Skeletal muscle satellite cell (primary cell): ENCODE measurements around the gene PTPRT.

Experiments used
- H3K27me3 ChIP-seq: 2 replicates; pipeline ENCODE4 v1.7.0; 2013; ENCODE audit warnings: low read length; ENCODE audit not compliant: control insufficient read depth, insufficient read depth
- H3K36me3 ChIP-seq: 2 replicates; pipeline ENCODE4 v1.7.0; 2013; ENCODE audit warnings: mild to moderate bottlenecking, control low read depth, low read length; ENCODE audit not compliant: insufficient read depth
- H3K4me1 ChIP-seq: 2 replicates; pipeline ENCODE4 v1.7.0; 2013; ENCODE audit warnings: low read length; ENCODE audit not compliant: control insufficient read depth, insufficient read depth
- H3K4me2 ChIP-seq: 2 replicates; pipeline ENCODE4 v1.7.0; 2013; ENCODE audit warnings: mild to moderate bottlenecking, low read length
- H3K4me3 ChIP-seq: 2 replicates; pipeline ENCODE4 v1.7.0; 2013; ENCODE audit warnings: low read length
- H3K9ac ChIP-seq: 2 replicates; pipeline ENCODE4 v1.7.0; 2013; ENCODE audit warnings: mild to moderate bottlenecking, low read depth, low read length, moderate library complexity
- H3K9me3 ChIP-seq: replicated peaks from 2 replicates; pipeline ENCODE4 v1.7.0; 2013; ENCODE audit warnings: mild to moderate bottlenecking, control low read depth, low read length

The PTPRT gene

GRCh38 chr20:42379385-42379784 is 810.3 kb downstream of the PTPRT start:
- Histone ChIP-seq H3K9me3 (no peaks in the 10 kb centered on the region), H3K9ac (no peak overlapping the region), H3K4me3 (no peak overlapping the region), H3K27me3 (no peaks in the 10 kb centered on the region), H3K4me2 (no peak overlapping the region), H3K36me3 (no peaks in the 10 kb centered on the region), H3K4me1 (no peaks in the 10 kb centered on the region)

GRCh38 chr20:42378826-42379225 is 810.9 kb downstream of the PTPRT start:
- Histone ChIP-seq H3K9ac (no peak overlapping the region), H3K27me3 (no peaks in the 10 kb centered on the region), H3K36me3 (no peaks in the 10 kb centered on the region), H3K4me1 (no peaks in the 10 kb centered on the region), H3K4me3 (no peak overlapping the region), H3K4me2 (no peak overlapping the region), H3K9me3 (peaks cover under 1% of the 10 kb centered on the region)

- Histone ChIP-seq H3K4me3 (no peak overlapping the region), H3K4me2 (no peak overlapping the region), H3K9me3 (peaks cover 7% of the 10 kb centered on the region), H3K27me3 (no peaks in the 10 kb centered on the region), H3K4me1 (no peaks in the 10 kb centered on the region), H3K36me3 (no peaks in the 10 kb centered on the region), H3K9ac (no peak overlapping the region)
Observed at GRCh38 chr20:42376131-42376530, 813.6 kb downstream of the PTPRT start.

- H3K4me2 ChIP-seq = no peak overlapping the region
- no peaks in the 10 kb centered on the region for H3K4me1 ChIP-seq
- no peak overlapping the region for H3K4me3 ChIP-seq
- H3K27me3 ChIP-seq = no peaks in the 10 kb centered on the region
- H3K36me3 ChIP-seq = no peaks in the 10 kb centered on the region
- H3K9ac ChIP-seq = no peak overlapping the region
- H3K9me3 ChIP-seq = peaks cover 19% of the 10 kb centered on the region
Observed at GRCh38 chr20:42373049-42373448, 816.7 kb downstream of the PTPRT start.

GRCh38 chr20:42370075-42370474 is 819.6 kb downstream of the PTPRT start:
- H3K9me3 ChIP-seq = peaks cover 32% of the 10 kb centered on the region
- H3K4me1 ChIP-seq = no peaks in the 10 kb centered on the region
- no peak overlapping the region for H3K4me3 ChIP-seq

GRCh38 chr20:42368910-42369309 is 820.8 kb downstream of the PTPRT start:
- Histone ChIP-seq H3K4me2 (no peak overlapping the region), H3K9me3 (peaks cover 32% of the 10 kb centered on the region), H3K4me1 (no peaks in the 10 kb centered on the region), H3K36me3 (no peaks in the 10 kb centered on the region), H3K27me3 (no peaks in the 10 kb centered on the region), H3K9ac (no peak overlapping the region), H3K4me3 (no peak overlapping the region)

More at GRCh38 chr20:42370075-42370474, 819.6 kb downstream of the PTPRT start:
- Histone ChIP-seq H3K36me3 (no peaks in the 10 kb centered on the region), H3K27me3 (no peaks in the 10 kb centered on the region), H3K4me2 (no peak overlapping the region), H3K9ac (no peak overlapping the region)

- Histone ChIP-seq H3K4me1 (no peaks in the 10 kb centered on the region), H3K4me3 (no peak overlapping the region), H3K9ac (no peak overlapping the region), H3K36me3 (no peaks in the 10 kb centered on the region), H3K9me3 (peaks cover 26% of the 10 kb centered on the region), H3K27me3 (no peaks in the 10 kb centered on the region), H3K4me2 (no peak overlapping the region)
Observed at GRCh38 chr20:42366626-42367025, 823.1 kb downstream of the PTPRT start.

- Histone ChIP-seq H3K4me2 (no peak overlapping the region), H3K27me3 (no peaks in the 10 kb centered on the region), H3K9me3 (peaks cover 16% of the 10 kb centered on the region), H3K4me1 (no peaks in the 10 kb centered on the region), H3K4me3 (no peak overlapping the region), H3K36me3 (no peaks in the 10 kb centered on the region), H3K9ac (no peak overlapping the region)
Observed at GRCh38 chr20:42364446-42364845, 825.3 kb downstream of the PTPRT start.

GRCh38 chr20:42361402-42361970 is 828.2 kb downstream of the PTPRT start:
- no peak overlapping the region for H3K4me3 ChIP-seq
- no peak overlapping the region for H3K9ac ChIP-seq
- no peaks in the 10 kb centered on the region for H3K36me3 ChIP-seq
- no peak overlapping the region for H3K4me2 ChIP-seq
- H3K9me3 ChIP-seq = peaks cover 17% of the 10 kb centered on the region
- H3K27me3 ChIP-seq = no peaks in the 10 kb centered on the region
- no peaks in the 10 kb centered on the region for H3K4me1 ChIP-seq

GRCh38 chr20:42360621-42361020 is 829.1 kb downstream of the PTPRT start:
- Histone ChIP-seq H3K9me3 (peaks cover 11% of the 10 kb centered on the region), H3K27me3 (no peaks in the 10 kb centered on the region), H3K4me2 (no peak overlapping the region), H3K4me3 (no peak overlapping the region), H3K36me3 (no peaks in the 10 kb centered on the region), H3K9ac (no peak overlapping the region), H3K4me1 (no peaks in the 10 kb centered on the region)

GRCh38 chr20:42359617-42360016 is 830.1 kb downstream of the PTPRT start:
- H3K36me3 ChIP-seq = no peaks in the 10 kb centered on the region
- no peak overlapping the region for H3K4me2 ChIP-seq
- H3K9ac ChIP-seq = no peak overlapping the region
- no peaks in the 10 kb centered on the region for H3K27me3 ChIP-seq
- H3K9me3 ChIP-seq = peaks cover 10% of the 10 kb centered on the region
- H3K4me3 ChIP-seq = no peak overlapping the region
- no peaks in the 10 kb centered on the region for H3K4me1 ChIP-seq

GRCh38 chr20:42352096-42352495 is 837.6 kb downstream of the PTPRT start:
- Histone ChIP-seq H3K9me3 (peaks cover 6% of the 10 kb centered on the region), H3K9ac (no peak overlapping the region), H3K36me3 (no peaks in the 10 kb centered on the region), H3K4me1 (no peaks in the 10 kb centered on the region), H3K27me3 (no peaks in the 10 kb centered on the region), H3K4me3 (no peak overlapping the region), H3K4me2 (no peak overlapping the region)
